GM12874 (cell line): ENCODE measurements around the gene ERBB4.

Source experiments
- CTCF ChIP-seq: IDR thresholded peaks from 2 replicates; pipeline ENCODE4 v1.5.1; 2011; ENCODE audit warnings: low read depth, mild to moderate bottlenecking, control low read depth, low read length, moderate library complexity; ENCODE audit not compliant: insufficient read depth

The ERBB4 gene

GRCh38 chr2:211609127-211609526 lies 929.5 kb downstream of the ERBB4 start:
- TF ChIP-seq CTCF, result no peak

- no peak for TF ChIP-seq CTCF
These were observed 939.5 kb downstream of the ERBB4 start for GRCh38 chr2:211599146-211599545.

GRCh38 chr2:211598238-211598637 lies 940.4 kb downstream of the ERBB4 start:
- TF ChIP-seq CTCF, result no peak

GRCh38 chr2:211591426-211591825 lies 947.2 kb downstream of the ERBB4 start:
- TF ChIP-seq CTCF, result no peak

- no peak for TF ChIP-seq CTCF
These were observed 970.2 kb downstream of the ERBB4 start for GRCh38 chr2:211568439-211568838.

- TF ChIP-seq CTCF, result no peak
These were observed 974.2 kb downstream of the ERBB4 start for GRCh38 chr2:211564441-211564840.

- TF ChIP-seq CTCF, result no peak
These were observed 993.0 kb downstream of the ERBB4 start for GRCh38 chr2:211545582-211545981.

- no peak for TF ChIP-seq CTCF
These were observed 1004.0 kb downstream of the ERBB4 start for GRCh38 chr2:211534632-211535031.
